Measurements from ENCODE around the gene KRR1.
A peak's percentile ranks its signal among the peaks of the same experiment; 100 is the strongest.

The KRR1 gene

GRCh38 chr12:75542942-75543341 lies 31.5 kb upstream of the KRR1 start:
- no peak overlapping the region for H3K4me3 ChIP-seq (ENCODE audit: low read depth, low read length)
- DNase-seq (ENCODE audit: low read depth) = peak; percentile 64
- no peak for TF ChIP-seq CTCF (conservative IDR thresholded peaks at IDR 0.05; ENCODE audit: low read depth, low read length)

- no peak for DNase-seq (ENCODE audit: low read depth)
- H3K4me3 ChIP-seq (ENCODE audit: low read depth, low read length) = no peak overlapping the region
- TF ChIP-seq CTCF (conservative IDR thresholded peaks at IDR 0.05; ENCODE audit: low read depth, low read length) = no peak
Measured at GRCh38 chr12:75539889-75540288, 28.5 kb upstream of the KRR1 start.

GRCh38 chr12:75533239-75533638 lies 21.8 kb upstream of the KRR1 start:
- no peak for TF ChIP-seq CTCF (conservative IDR thresholded peaks at IDR 0.05; ENCODE audit: low read depth, low read length)
- no peak overlapping the region for H3K4me3 ChIP-seq (ENCODE audit: low read depth, low read length)
- DNase-seq (ENCODE audit: low read depth) = no peak

GRCh38 chr12:75529826-75530225 lies 18.4 kb upstream of the KRR1 start:
- no peak for DNase-seq (ENCODE audit: low read depth)
- no peak overlapping the region for H3K4me3 ChIP-seq (ENCODE audit: low read depth, low read length)
- TF ChIP-seq CTCF (conservative IDR thresholded peaks at IDR 0.05; ENCODE audit: low read depth, low read length) = no peak

- no peak for DNase-seq (ENCODE audit: low read depth)
- TF ChIP-seq CTCF (conservative IDR thresholded peaks at IDR 0.05; ENCODE audit: low read depth, low read length) = no peak
- no peak overlapping the region for H3K4me3 ChIP-seq (ENCODE audit: low read depth, low read length)
Measured at GRCh38 chr12:75529316-75529715, 17.9 kb upstream of the KRR1 start.

GRCh38 chr12:75528692-75529091 lies 17.3 kb upstream of the KRR1 start:
- TF ChIP-seq CTCF (conservative IDR thresholded peaks at IDR 0.05; ENCODE audit: low read depth, low read length) = no peak
- DNase-seq (ENCODE audit: low read depth) = no peak
- H3K4me3 ChIP-seq (ENCODE audit: low read depth, low read length) = no peak overlapping the region

GRCh38 chr12:75528272-75528671 lies 16.9 kb upstream of the KRR1 start:
- DNase-seq (ENCODE audit: low read depth) = no peak
- no peak for TF ChIP-seq CTCF (conservative IDR thresholded peaks at IDR 0.05; ENCODE audit: low read depth, low read length)

More at GRCh38 chr12:75528272-75528671, 16.9 kb upstream of the KRR1 start:
- no peak overlapping the region for H3K4me3 ChIP-seq (ENCODE audit: low read depth, low read length)

Data from choroid plexus epithelial cell (primary cell).